Neural cell (in vitro differentiated cells): ENCODE measurements around the gene COIL. TPM values are rescaled to one million over a fixed set of nuclear protein-coding genes. Genes with fewer than 3 reads are reported as not detected.

Experiments used
- H2AFZ ChIP-seq: fragments of 200-600, 300-800 bp; sonication (generic), shearing (Covaris generic); 2 replicates; pipeline ENCODE4 v1.6.0; 2014; ENCODE audit warnings: low read depth, mild to moderate bottlenecking, antibody characterized with exemption, low read length, moderate library complexity
- H3F3A ChIP-seq: fragments of 200-600 bp; shearing (Covaris generic); 2 replicates; pipeline ENCODE4 v1.6.1; 2016; ENCODE audit warnings: mild to moderate bottlenecking, moderate library complexity, mixed read lengths, antibody characterized with exemption, low read length; ENCODE audit not compliant: insufficient read depth, poor library complexity, severe bottlenecking
- H3K27ac ChIP-seq: fragments of 200-600, 300-800 bp; sonication (generic), shearing (Covaris generic); 2 replicates; pipeline ENCODE4 v1.5.1; 2014; ENCODE audit warnings: mild to moderate bottlenecking, low read length, moderate library complexity
- H3K27me3 ChIP-seq: fragments of 300-800, 200-600 bp; sonication (generic), shearing (Covaris generic); 2 replicates; pipeline ENCODE4 v1.6.0; 2014; ENCODE audit warnings: mild to moderate bottlenecking, low read depth, low read length, moderate library complexity; ENCODE audit not compliant: insufficient read depth
- H3K36me3 ChIP-seq: fragments of 300-800, 200-600 bp; sonication (generic), shearing (Covaris generic); 2 replicates; pipeline ENCODE4 v1.5.1; 2014; ENCODE audit warnings: mild to moderate bottlenecking, antibody characterized with exemption, low read length, moderate library complexity; ENCODE audit not compliant: insufficient read depth
- H3K4me2 ChIP-seq: fragments of 300-800, 200-600 bp; sonication (generic), shearing (Covaris generic); 2 replicates; pipeline ENCODE4 v1.6.0; 2014; ENCODE audit warnings: mild to moderate bottlenecking, low read length
- H3K4me3 ChIP-seq: fragments of 300-800, 200-600 bp; sonication (generic), shearing (Covaris generic); 2 replicates; pipeline ENCODE4 v1.5.1; 2014; ENCODE audit warnings: mild to moderate bottlenecking, low read length, moderate library complexity
- H3K79me2 ChIP-seq: fragments of 200-600 bp; shearing (Covaris generic); replicated peaks from 2 replicates; pipeline ENCODE4 v1.6.0; 2014; ENCODE audit warnings: mild to moderate bottlenecking, low read length, moderate library complexity; ENCODE audit not compliant: insufficient read depth
- H3K9ac ChIP-seq: fragments of 300-800, 200-600 bp; sonication (generic), shearing (Covaris generic); 2 replicates; pipeline ENCODE4 v1.6.1; 2016; ENCODE audit warnings: mild to moderate bottlenecking, low read length, mixed read lengths
- H3K9me2 ChIP-seq: fragments of 200-600 bp; shearing (Covaris generic); 2 replicates; pipeline ENCODE4 v1.6.1; 2016; ENCODE audit warnings: mild to moderate bottlenecking, low read length, mixed read lengths; ENCODE audit not compliant: insufficient read depth
- H3K9me3 ChIP-seq: fragments of 200-600, 300-800 bp; sonication (generic), shearing (Covaris generic); 2 replicates; pipeline ENCODE4 v1.6.1; 2016; ENCODE audit warnings: mild to moderate bottlenecking, mixed run types, low read length, moderate library complexity, mixed read lengths
- H4K20me1 ChIP-seq: fragments of 200-600 bp; shearing (Covaris generic); 2 replicates; pipeline ENCODE4 v1.6.1; 2016; ENCODE audit warnings: mild to moderate bottlenecking, mixed run types; ENCODE audit not compliant: insufficient read depth
- CTCF ChIP-seq: fragments of 450-650 bp; IDR thresholded peaks from 2 replicates; pipeline ENCODE4 v1.5.1; 2014; ENCODE audit warnings: antibody characterized with exemption, mild to moderate bottlenecking, moderate library complexity; ENCODE audit not compliant: poor library complexity, severe bottlenecking
- EP300 ChIP-seq: fragments of 450-650 bp; conservative IDR thresholded peaks from 2 replicates; pipeline ENCODE4 v1.6.1; 2014; ENCODE audit warnings: antibody characterized with exemption, mild to moderate bottlenecking, moderate library complexity; ENCODE audit not compliant: poor library complexity, severe bottlenecking
- EZH2 ChIP-seq: fragments of 200-600, 300-800 bp; shearing (Covaris generic), sonication (generic); IDR thresholded peaks from 2 replicates; pipeline ENCODE4 v1.6.1; 2014; ENCODE audit warnings: antibody characterized with exemption, low read length, borderline replicate concordance, mild to moderate bottlenecking; ENCODE audit not compliant: insufficient read depth, poor library complexity, severe bottlenecking
- MXI1 ChIP-seq: fragments of 450-650 bp; conservative IDR thresholded peaks from 2 replicates; pipeline ENCODE4 v1.6.1; 2014; ENCODE audit warnings: antibody characterized with exemption, mild to moderate bottlenecking; ENCODE audit not compliant: poor library complexity, severe bottlenecking
- POLR2AphosphoS5 ChIP-seq: IDR thresholded peaks from 2 replicates; pipeline ENCODE4 v1.6.1; 2012
- RAD21 ChIP-seq: fragments of 450-650 bp; conservative IDR thresholded peaks from 2 replicates; pipeline ENCODE4 v1.6.1; 2014; ENCODE audit warnings: antibody characterized with exemption, mild to moderate bottlenecking, moderate library complexity
- SMC3 ChIP-seq: fragments of 450-650 bp; conservative IDR thresholded peaks from 2 replicates; pipeline ENCODE4 v1.6.1; 2014; ENCODE audit warnings: antibody characterized with exemption, mild to moderate bottlenecking, moderate library complexity; ENCODE audit not compliant: poor library complexity
- TAF1 ChIP-seq: IDR thresholded peaks from 2 replicates; pipeline ENCODE4 v1.6.1; 2012; ENCODE audit warnings: low read depth
- polyA plus RNA-seq: library from polyadenylated mRNA; depleted of rRNA; stranded (reverse); fragments of >200 nt; gene quantifications from 2 replicates; pipeline ENCODE4 v1.2.3, GENCODE V29; 2014
- TF ChIP-seq, protein P1 (sequence below): IDR thresholded peaks from 2 replicates; pipeline ENCODE4 v1.6.1; 2012; ENCODE audit warnings: borderline replicate concordance

Gene COIL
- polyA plus RNA-seq, 1 donor from 2014 or later = 39.1 TPM

DNA sequence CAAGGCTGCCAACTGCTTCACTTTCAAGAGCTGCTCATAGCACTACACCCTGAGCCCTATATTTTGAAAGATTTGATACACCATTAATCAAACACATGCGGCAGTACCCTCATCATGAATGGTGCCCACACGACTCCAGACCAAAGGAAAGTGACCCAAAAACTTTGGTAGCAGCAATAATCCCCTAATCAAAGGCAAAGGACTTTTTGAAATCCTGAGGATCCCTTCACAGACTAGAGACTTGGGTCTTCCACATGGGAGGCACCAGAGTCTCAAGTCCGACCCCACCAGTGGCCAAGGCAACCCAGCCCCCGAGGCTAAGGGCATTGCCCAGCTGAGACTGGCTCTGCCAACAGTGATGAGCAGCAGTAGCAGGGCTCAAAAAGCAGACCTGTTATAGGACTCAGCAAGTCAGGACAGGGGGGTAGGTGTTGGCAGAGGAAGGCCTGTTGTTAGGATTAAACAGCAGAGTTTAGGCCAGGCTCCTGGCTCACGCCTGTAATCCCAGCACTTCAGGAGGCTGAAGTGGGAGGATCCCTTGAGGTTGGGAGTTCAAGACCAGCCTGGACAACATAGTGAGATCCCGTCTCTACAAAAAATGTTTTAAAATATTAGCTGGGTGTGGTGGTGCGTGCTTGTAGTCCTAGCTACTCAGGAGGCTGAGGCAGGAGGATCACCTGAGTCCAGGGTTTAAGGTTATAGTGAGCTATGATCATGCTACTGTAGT is 50.2 kb downstream of the COIL start:
- Histone ChIP-seq H3K9me2 (no peaks in the 10 kb centered on the region), H3K79me2 (no peaks in the 10 kb centered on the region), H3F3A (no peaks in the 10 kb centered on the region), H3K27ac (no peak overlapping the region), H3K9ac (no peak overlapping the region), H2AFZ (no peak overlapping the region), H3K9me3 (no peaks in the 10 kb centered on the region), H3K36me3 (no peaks in the 10 kb centered on the region), H3K4me2 (no peak overlapping the region), H3K4me3 (no peak overlapping the region), H3K27me3 (peaks cover 32% of the 10 kb centered on the region), H4K20me1 (no peaks in the 10 kb centered on the region)
- TF ChIP-seq POLR2AphosphoS5 = no peak
- TF ChIP-seq, protein P1, sequence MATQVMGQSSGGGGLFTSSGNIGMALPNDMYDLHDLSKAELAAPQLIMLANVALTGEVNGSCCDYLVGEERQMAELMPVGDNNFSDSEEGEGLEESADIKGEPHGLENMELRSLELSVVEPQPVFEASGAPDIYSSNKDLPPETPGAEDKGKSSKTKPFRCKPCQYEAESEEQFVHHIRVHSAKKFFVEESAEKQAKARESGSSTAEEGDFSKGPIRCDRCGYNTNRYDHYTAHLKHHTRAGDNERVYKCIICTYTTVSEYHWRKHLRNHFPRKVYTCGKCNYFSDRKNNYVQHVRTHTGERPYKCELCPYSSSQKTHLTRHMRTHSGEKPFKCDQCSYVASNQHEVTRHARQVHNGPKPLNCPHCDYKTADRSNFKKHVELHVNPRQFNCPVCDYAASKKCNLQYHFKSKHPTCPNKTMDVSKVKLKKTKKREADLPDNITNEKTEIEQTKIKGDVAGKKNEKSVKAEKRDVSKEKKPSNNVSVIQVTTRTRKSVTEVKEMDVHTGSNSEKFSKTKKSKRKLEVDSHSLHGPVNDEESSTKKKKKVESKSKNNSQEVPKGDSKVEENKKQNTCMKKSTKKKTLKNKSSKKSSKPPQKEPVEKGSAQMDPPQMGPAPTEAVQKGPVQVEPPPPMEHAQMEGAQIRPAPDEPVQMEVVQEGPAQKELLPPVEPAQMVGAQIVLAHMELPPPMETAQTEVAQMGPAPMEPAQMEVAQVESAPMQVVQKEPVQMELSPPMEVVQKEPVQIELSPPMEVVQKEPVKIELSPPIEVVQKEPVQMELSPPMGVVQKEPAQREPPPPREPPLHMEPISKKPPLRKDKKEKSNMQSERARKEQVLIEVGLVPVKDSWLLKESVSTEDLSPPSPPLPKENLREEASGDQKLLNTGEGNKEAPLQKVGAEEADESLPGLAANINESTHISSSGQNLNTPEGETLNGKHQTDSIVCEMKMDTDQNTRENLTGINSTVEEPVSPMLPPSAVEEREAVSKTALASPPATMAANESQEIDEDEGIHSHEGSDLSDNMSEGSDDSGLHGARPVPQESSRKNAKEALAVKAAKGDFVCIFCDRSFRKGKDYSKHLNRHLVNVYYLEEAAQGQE = no peak

GRCh38 chr17:56909742-56910508 is 50.9 kb downstream of the COIL start:
- Histone ChIP-seq H2AFZ (no peak overlapping the region), H3K9me2 (no peaks in the 10 kb centered on the region), H3K27ac (no peak overlapping the region), H3K36me3 (no peaks in the 10 kb centered on the region), H4K20me1 (no peaks in the 10 kb centered on the region), H3F3A (no peaks in the 10 kb centered on the region), H3K4me3 (no peak overlapping the region), H3K27me3 (peaks cover 25% of the 10 kb centered on the region), H3K79me2 (no peaks in the 10 kb centered on the region), H3K4me2 (no peak overlapping the region), H3K9me3 (no peaks in the 10 kb centered on the region), H3K9ac (no peak overlapping the region)
- TF ChIP-seq MXI1 (no peak), RAD21 (no peak), TAF1 (no peak), CTCF (no peak), SMC3 (no peak), EP300 (no peak), POLR2AphosphoS5 (no peak), EZH2 (no peak)
- TF ChIP-seq, protein P1 = no peak
